OCI-LY7 (cell line): ENCODE measurements around the gene OGFRL1.

Experiments
- CTCF ChIP-seq: fragments of 200-600 bp; sonication (generic); conservative IDR thresholded peaks from 2 replicates; pipeline ENCODE4 v1.5.1; 2014; ENCODE audit warnings: mild to moderate bottlenecking, antibody characterized with exemption, low read length, moderate library complexity, mixed read lengths
- EZH2phosphoT487 ChIP-seq: fragments of 200-600 bp; sonication (generic); IDR thresholded peaks from 2 replicates; pipeline ENCODE4 v1.6.1; 2018; ENCODE audit warnings: low read depth, borderline replicate concordance, mild to moderate bottlenecking, mixed run types, antibody characterized with exemption, low read length, moderate library complexity, mixed read lengths

- TF ChIP-seq EZH2phosphoT487 (no peak), CTCF (no peak)
Measured at GRCh38 chr6:71346334-71346694, 57.7 kb downstream of the OGFRL1 start.
